Activated CD8-positive, alpha-beta T cell treated with anti-CD3 and anti-CD28 coated beads for 36 hours (primary cell): ENCODE results near the gene SVIP. TPM values are rescaled to one million over a fixed set of nuclear protein-coding genes. Genes with fewer than 3 reads are reported as not detected.

Experiments
- ATAC-seq: fragments of 200-7000 bp; cut with Tn5 transposase; one replicate; pipeline ENCODE4 v1.10.0; 2021; ENCODE audit warnings: mild to moderate bottlenecking, moderate library complexity
- CTCF ChIA-PET: fragments of 350-600 bp; sonication (Branson Sonifier 250); formaldehyde crosslinking; loops from one replicate; lab custom pipeline; 2021; ENCODE audit warnings: antibody characterized with exemption; lab: Charles Lee
- POLR2A ChIA-PET: fragments of 350-600 bp; sonication (Branson Sonifier 250); formaldehyde crosslinking; loops from one replicate; lab custom pipeline; 2021; ENCODE audit warnings: antibody characterized with exemption; lab: Charles Lee
- DNase-seq: peaks from one replicate; pipeline ENCODE4 v3.0.0-alpha.2; 2020
- H3K27ac Mint-ChIP-seq: one replicate; pipeline ENCODE4 v1.8.0; 2021; ENCODE audit warnings: mild to moderate bottlenecking, mixed read lengths
- H3K27me3 Mint-ChIP-seq: one replicate; pipeline ENCODE4 v1.8.0; 2021; ENCODE audit warnings: mixed read lengths
- H3K36me3 Mint-ChIP-seq: one replicate; pipeline ENCODE4 v1.8.0; 2021; ENCODE audit warnings: low read depth, mixed read lengths
- H3K4me1 Mint-ChIP-seq: one replicate; pipeline ENCODE4 v1.8.0; 2021; ENCODE audit warnings: low read depth, mixed read lengths
- H3K4me3 Mint-ChIP-seq: one replicate; pipeline ENCODE4 v1.8.0; 2021; ENCODE audit warnings: mild to moderate bottlenecking, moderate library complexity, mixed read lengths
- H3K9me3 Mint-ChIP-seq: one replicate; pipeline ENCODE4 v1.8.0; 2021; ENCODE audit warnings: mixed read lengths
- CTCF ChIP-seq: fragments of 200-600 bp; IDR thresholded peaks from one replicate; pipeline ENCODE4 v1.8.0; 2022; ENCODE audit warnings: antibody characterized with exemption, mild to moderate bottlenecking
- intact Hi-C: fragments of 100-400 bp; cut with micrococcal nuclease; formaldehyde crosslinking; loops from one replicate; pipeline ENCODE4 v1.10.0; 2022
- total RNA-seq, 2 experiments: library from RNA; stranded (reverse); gene quantifications; one replicate each; pipeline ENCODE4 v1.2.3, GENCODE V29; 2021

SVIP gene
- total RNA-seq, 2 experiments from 2014 or later = 62.9 to 65.9 TPM

DNA sequence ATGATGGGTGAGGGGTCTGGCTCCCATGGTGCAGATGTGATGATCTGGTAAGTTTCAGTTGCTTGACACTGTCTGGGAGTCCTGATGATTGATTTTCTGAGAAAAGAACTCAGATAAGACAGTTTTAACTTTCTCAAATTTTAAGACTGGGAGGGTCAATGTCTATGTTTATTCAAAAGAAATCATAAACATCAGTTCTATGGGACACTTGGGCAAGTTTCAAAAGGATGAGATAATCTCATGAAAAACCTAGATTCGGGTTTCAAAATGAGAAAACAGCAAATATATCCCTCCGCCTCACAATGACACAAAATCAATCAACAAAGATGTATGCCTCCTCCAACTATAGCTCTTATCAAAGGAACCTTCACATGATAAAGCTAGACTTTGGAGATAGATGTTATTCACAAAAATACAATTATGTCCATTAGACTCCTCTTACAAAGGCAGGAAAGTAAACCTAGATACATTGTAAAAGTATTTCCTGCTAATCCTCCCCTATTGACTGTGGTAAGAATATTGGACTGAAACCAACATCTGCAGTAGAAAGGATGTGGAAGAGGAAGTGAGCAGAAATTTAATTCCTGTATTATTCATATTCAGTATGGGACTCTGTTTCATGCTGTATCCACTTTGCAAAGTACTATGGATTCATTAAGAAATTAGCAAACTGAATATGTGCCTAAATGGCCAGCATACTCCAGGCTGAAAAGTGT, 21.6 kb downstream of the SVIP start:
- CTCF ChIA-PET = no interaction called here

GRCh38 chr11:22807391-22807790, 22.2 kb downstream of the SVIP start:
- Mint-ChIP-seq H3K27me3 (peaks cover 3% of the 10 kb centered on the region), H3K27ac (no peak overlapping the region), H3K4me3 (no peak overlapping the region), H3K9me3 (peaks cover 11% of the 10 kb centered on the region), H3K4me1 (no peaks in the 10 kb centered on the region), H3K36me3 (peaks cover 5% of the 10 kb centered on the region)
- CTCF ChIA-PET = no interaction called here
- intact Hi-C loops = no loop called here
- POLR2A ChIA-PET = no interaction called here
- ATAC-seq (no peak), DNase-seq (no peak)
- TF ChIP-seq CTCF = no peak

More for the DNA sequence above, 21.6 kb downstream of the SVIP start:
- intact Hi-C loops = no loop called here
- H3K27me3 Mint-ChIP-seq = peaks cover 3% of the 10 kb centered on the region
- DNase-seq (no peak), ATAC-seq (no peak)
- H3K9me3 Mint-ChIP-seq = peaks cover 11% of the 10 kb centered on the region
- peaks cover 5% of the 10 kb centered on the region for H3K36me3 Mint-ChIP-seq
- no peaks in the 10 kb centered on the region for H3K4me1 Mint-ChIP-seq
- POLR2A ChIA-PET = no interaction called here
- no peak for TF ChIP-seq CTCF
- no peak overlapping the region for H3K27ac Mint-ChIP-seq
- no peak overlapping the region for H3K4me3 Mint-ChIP-seq

DNA sequence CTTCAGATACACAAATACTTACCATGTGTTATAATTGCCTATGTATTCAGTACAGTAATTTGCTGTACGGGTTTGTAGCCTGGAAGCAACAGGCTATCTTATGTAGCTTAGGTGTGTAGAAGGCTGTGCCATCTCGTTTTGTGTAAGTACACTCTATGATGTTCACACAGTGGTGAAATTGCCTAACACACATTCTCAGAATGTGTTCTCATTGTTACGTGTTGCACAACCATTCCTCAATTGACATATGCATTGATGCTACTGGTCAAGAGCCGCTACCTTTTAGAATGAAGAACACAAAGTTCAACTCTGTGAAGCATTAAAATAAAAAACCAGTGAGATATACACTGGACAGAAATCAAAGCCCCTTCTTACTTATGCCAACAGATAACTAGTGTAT, 26.7 kb downstream of the SVIP start:
- H3K27ac Mint-ChIP-seq = no peak overlapping the region
- no peak for DNase-seq
- no peaks in the 10 kb centered on the region for H3K9me3 Mint-ChIP-seq
- intact Hi-C loops = no loop called here
- H3K27me3 Mint-ChIP-seq = peaks cover 8% of the 10 kb centered on the region
- TF ChIP-seq CTCF = no peak
- ChIA-PET POLR2A (no interaction called here), CTCF (no interaction called here)
- no peak for ATAC-seq
- H3K4me1 Mint-ChIP-seq = no peaks in the 10 kb centered on the region
- no peaks in the 10 kb centered on the region for H3K36me3 Mint-ChIP-seq
- no peak overlapping the region for H3K4me3 Mint-ChIP-seq

DNA sequence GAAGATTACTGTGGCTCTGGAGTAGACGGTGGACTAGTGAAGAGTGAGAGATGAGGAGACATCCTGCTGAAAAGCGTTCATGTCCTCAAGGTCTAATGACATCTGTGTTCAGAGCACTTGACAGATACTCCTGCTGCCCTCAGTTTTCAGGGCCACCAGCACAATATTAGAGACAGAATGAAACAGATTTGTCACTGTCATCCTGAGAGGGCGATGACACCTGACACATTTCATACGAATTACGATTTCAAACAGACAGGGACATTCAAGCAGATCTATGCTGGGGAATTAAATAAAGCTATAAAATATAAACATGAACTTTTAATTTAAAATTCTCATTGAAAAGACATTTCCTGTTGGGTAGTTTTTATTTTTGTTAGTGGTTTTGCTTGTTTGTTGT, 29.1 kb downstream of the SVIP start:
- Mint-ChIP-seq H3K27me3 (peaks cover 5% of the 10 kb centered on the region), H3K36me3 (no peaks in the 10 kb centered on the region), H3K9me3 (no peaks in the 10 kb centered on the region), H3K4me1 (no peaks in the 10 kb centered on the region), H3K27ac (no peak overlapping the region), H3K4me3 (no peak overlapping the region)
- POLR2A ChIA-PET = no interaction called here
- no peak for TF ChIP-seq CTCF
- DNase-seq (no peak), ATAC-seq (no peak)
- intact Hi-C loops = no loop called here
- CTCF ChIA-PET = interaction anchor here (1.1 to 2.3 kb wide), 2 partner anchors 12 to 14 kb away, joined by 3 to 10 read pairs; no protein-coding TSS in a partner anchor

- Mint-ChIP-seq H3K36me3 (no peaks in the 10 kb centered on the region), H3K4me1 (no peaks in the 10 kb centered on the region), H3K4me3 (no peak overlapping the region), H3K9me3 (no peaks in the 10 kb centered on the region), H3K27me3 (peaks cover 6% of the 10 kb centered on the region), H3K27ac (no peak overlapping the region)
- CTCF ChIA-PET = interaction anchor here (0.6 to 4.6 kb wide), 3 partner anchors 11 to 403 kb away, joined by 3 to 22 read pairs (median 3); partner anchors contain the start of gene SVIP
- POLR2A ChIA-PET = interaction anchor here (1.7 kb wide), 1 partner anchor 30 kb away, joined by 3 read pairs; the partner anchor contains the start of gene SVIP
- no peak for TF ChIP-seq CTCF
- DNase-seq (no peak), ATAC-seq (no peak)
- intact Hi-C loops = no loop called here
Observed at GRCh38 chr11:22798901-22799300, 30.7 kb downstream of the SVIP start.
